Thoracic aorta (tissue), 2 donors: Measurements from ENCODE around the gene PDE7B. TPM values are rescaled to one million over a fixed set of nuclear protein-coding genes. Genes with fewer than 3 reads are reported as not detected.

ENCODE experiments used
- ATAC-seq: fragments of 150-250 bp; one replicate; pipeline ENCODE4 v1.8.0; 2017; ENCODE audit warnings: low read depth; ENCODE audit not compliant: insufficient number of reproducible peaks, low FRiP score
- DNase-seq: peaks from one replicate; pipeline ENCODE4 v3.0.0-alpha.2; 2020; ENCODE audit warnings: low spot score
- H3K27ac ChIP-seq, 2 donors: fragments of 200-600 bp; sonication (generic); 1 replicate in 1 of 2; 2 replicates in 1 of 2; pipeline ENCODE4 v1.5.1; 2016; ENCODE audit warnings: mild to moderate bottlenecking in 2 of 2, moderate library complexity in 2 of 2
- H3K27me3 ChIP-seq: fragments of 200-600 bp; sonication (generic); replicated peaks from 2 replicates; pipeline ENCODE4 v1.6.0; 2016; ENCODE audit warnings: mild to moderate bottlenecking; ENCODE audit not compliant: insufficient read depth
- H3K36me3 ChIP-seq: fragments of 200-600 bp; sonication (generic); one replicate; pipeline ENCODE4 v1.5.1; 2016
- H3K4me1 ChIP-seq, 2 donors: fragments of 200-600 bp; sonication (generic); 1 replicate in 1 of 2; 2 replicates in 1 of 2; pipeline versions ENCODE4 v1.5.1 to v1.6.0; 2016; ENCODE audit warnings: low read depth in 2 of 2, mild to moderate bottlenecking in 1 of 2; ENCODE audit not compliant: control insufficient read depth in 1 of 2
- H3K4me3 ChIP-seq: fragments of 200-600 bp; sonication (generic); 2 replicates; pipeline ENCODE4 v1.5.1; 2016; ENCODE audit warnings: mild to moderate bottlenecking
- H3K9me3 ChIP-seq: fragments of 200-600 bp; sonication (generic); 2 replicates; pipeline ENCODE4 v1.5.1; 2016
- CTCF ChIP-seq: fragments of 200-600 bp; sonication (generic); IDR thresholded peaks from one replicate; pipeline ENCODE4 v1.5.1; 2019; ENCODE audit warnings: antibody characterized with exemption
- total RNA-seq, 2 donors: library from RNA; depleted of rRNA; stranded (reverse); fragments of >200 nt; gene quantifications; one replicate each; pipeline versions ENCODE4 v1.1.0 to v1.2.3, GENCODE V29; 2016

Gene PDE7B
- total RNA-seq, 2 donors from 2014 or later = 2.6 to 13.2 TPM

GRCh38 chr6:135951169-135951568, 99.7 kb downstream of the PDE7B start:
- no peak for TF ChIP-seq CTCF
- Histone ChIP-seq H3K4me1 (no peaks in the 10 kb centered on the region), H3K36me3 (no peaks in the 10 kb centered on the region), H3K27ac (no peak overlapping the region), H3K9me3 (no peaks in the 10 kb centered on the region), H3K4me3 (no peak overlapping the region), H3K27me3 (no peaks in the 10 kb centered on the region)
- DNase-seq = no peak
- no peak for ATAC-seq

GRCh38 chr6:135953818-135954217, 102.3 kb downstream of the PDE7B start:
- Histone ChIP-seq H3K4me1 (no peaks in the 10 kb centered on the region), H3K9me3 (no peaks in the 10 kb centered on the region), H3K4me3 (no peak overlapping the region), H3K27ac (no peak overlapping the region), H3K27me3 (no peaks in the 10 kb centered on the region), H3K36me3 (no peaks in the 10 kb centered on the region)
- no peak for ATAC-seq
- no peak for TF ChIP-seq CTCF
- DNase-seq = no peak

GRCh38 chr6:135955099-135955498, 103.6 kb downstream of the PDE7B start:
- Histone ChIP-seq H3K27ac (no peak overlapping the region), H3K4me1 (no peaks in the 10 kb centered on the region), H3K4me3 (no peak overlapping the region), H3K27me3 (no peaks in the 10 kb centered on the region), H3K36me3 (no peaks in the 10 kb centered on the region), H3K9me3 (no peaks in the 10 kb centered on the region)
- ATAC-seq (no peak), DNase-seq (no peak)
- no peak for TF ChIP-seq CTCF

- no peak for TF ChIP-seq CTCF
- no peaks in the 10 kb centered on the region for H3K36me3 ChIP-seq
- no peaks in the 10 kb centered on the region for H3K9me3 ChIP-seq
- H3K27ac ChIP-seq = no peak overlapping the region
- H3K4me1 ChIP-seq = no peaks in the 10 kb centered on the region
- DNase-seq (no peak), ATAC-seq (no peak)
- H3K4me3 ChIP-seq = no peak overlapping the region
- no peaks in the 10 kb centered on the region for H3K27me3 ChIP-seq
Measured at GRCh38 chr6:135962731-135963130, 111.2 kb downstream of the PDE7B start.

- no peak for DNase-seq
- no peak for TF ChIP-seq CTCF
- H3K36me3 ChIP-seq = no peaks in the 10 kb centered on the region
- H3K9me3 ChIP-seq = no peaks in the 10 kb centered on the region
- no peak overlapping the region for H3K4me3 ChIP-seq
- no peaks in the 10 kb centered on the region for H3K27me3 ChIP-seq
- H3K4me1 ChIP-seq = no peaks in the 10 kb centered on the region
- H3K27ac ChIP-seq = no peak overlapping the region
- no peak for ATAC-seq
Measured at GRCh38 chr6:135970750-135971149, 119.2 kb downstream of the PDE7B start.
